ENCODE results near the gene TTBK2.
"Not testable (repeated sequence)": the region's sequence is repeated elsewhere in the genome, so short reads cannot be mapped to it uniquely, and the experiment has no call there.

TTBK2 gene

DNA sequence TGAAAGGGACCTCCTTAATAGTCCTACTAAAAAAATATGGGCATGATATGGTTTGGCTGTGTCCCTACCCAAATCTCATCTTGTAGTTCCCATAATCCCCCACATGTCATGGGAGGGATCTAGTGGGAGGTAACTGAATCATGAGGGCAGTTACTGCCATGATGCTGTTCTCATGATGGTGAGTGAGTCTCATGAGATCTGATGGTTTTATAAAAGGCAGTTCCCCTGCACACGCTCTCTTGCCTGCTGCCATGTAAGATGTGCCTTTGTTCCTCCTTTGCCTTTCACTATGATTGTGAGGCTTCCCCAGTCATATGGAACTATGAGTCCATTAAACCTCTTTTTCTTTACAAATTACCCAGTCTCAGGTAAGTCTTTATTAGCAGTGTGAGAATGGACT is 26.7 kb downstream of the TTBK2 start:
- H3K27me3 ChIP-seq (ENCODE audit: control insufficient read depth, insufficient read depth, low read length); H3K9me3 ChIP-seq (replicated peaks; ENCODE audit: low read length); H3K36me3 ChIP-seq (ENCODE audit: insufficient read depth, low read length); H3K4me2 ChIP-seq (ENCODE audit: low read length); H3K9ac ChIP-seq (ENCODE audit: low read depth, low read length); H3K4me3 ChIP-seq (ENCODE audit: low read length): not testable (repeated sequence)
- peaks cover 10% of the 10 kb centered on the region for H3K4me1 ChIP-seq (ENCODE audit: control insufficient read depth, insufficient read depth, low read length)

DNA sequence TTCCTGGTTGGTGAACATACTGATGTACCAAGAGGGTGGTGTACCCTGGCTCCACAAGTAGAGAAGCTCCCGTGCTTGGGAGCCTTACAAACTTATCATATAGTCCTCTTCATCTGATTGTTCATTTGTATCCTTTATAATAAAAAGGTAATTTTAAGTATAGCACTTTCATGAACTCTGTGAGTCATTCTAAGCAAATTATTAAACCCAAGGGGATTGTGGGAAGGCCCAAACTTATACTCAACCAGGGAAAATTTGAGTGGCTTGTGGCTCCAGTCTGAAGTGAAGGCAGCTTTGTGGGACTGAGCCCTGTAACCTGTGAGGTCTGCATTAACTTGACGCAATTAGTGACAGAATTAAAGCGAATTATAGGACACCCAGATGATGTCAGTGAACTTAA is 29.0 kb downstream of the TTBK2 start:
- Histone ChIP-seq H3K27me3 (ENCODE audit: control insufficient read depth, insufficient read depth, low read length) (no peaks in the 10 kb centered on the region), H3K9me3 (replicated peaks; ENCODE audit: low read length) (peaks cover 3% of the 10 kb centered on the region), H3K9ac (ENCODE audit: low read depth, low read length) (no peak overlapping the region), H3K4me3 (ENCODE audit: low read length) (no peak overlapping the region), H3K4me1 (ENCODE audit: control insufficient read depth, insufficient read depth, low read length) (peaks cover 10% of the 10 kb centered on the region), H3K4me2 (ENCODE audit: low read length) (no peak overlapping the region), H3K36me3 (ENCODE audit: insufficient read depth, low read length) (no peaks in the 10 kb centered on the region)

DNA sequence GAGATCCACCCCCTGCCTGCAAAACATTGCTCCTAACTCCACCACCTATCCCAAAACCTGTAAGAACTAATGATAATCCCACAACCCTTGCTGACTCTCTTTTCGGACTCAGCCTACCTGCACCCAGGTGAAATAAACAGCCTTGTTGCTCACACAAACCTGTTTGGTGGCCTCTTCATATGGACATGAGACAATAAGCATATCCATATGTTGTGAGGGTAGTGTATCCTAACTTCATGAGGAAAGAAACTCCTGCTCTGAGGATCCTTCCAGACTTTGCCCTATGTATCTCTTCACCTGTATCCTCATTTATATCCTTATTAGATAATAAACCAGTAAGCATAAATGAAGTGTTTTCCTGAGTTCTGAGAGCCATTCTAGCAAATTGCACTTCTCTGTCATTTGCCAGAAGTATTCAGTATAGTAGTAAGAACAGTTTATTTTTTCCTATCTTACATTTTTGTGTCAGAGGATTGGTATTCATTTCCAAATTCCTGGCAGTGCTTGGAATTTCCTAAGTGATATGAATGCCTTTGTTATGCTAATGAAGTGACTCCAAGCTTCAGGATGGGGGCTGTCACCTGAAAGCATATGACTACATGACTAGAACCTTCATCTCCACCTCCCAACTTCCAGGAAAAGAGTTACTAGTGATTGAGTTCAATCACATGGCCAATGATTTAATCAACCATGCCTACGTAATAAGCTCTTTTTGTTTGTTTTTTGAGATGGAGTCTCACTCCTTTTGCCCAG is 30.2 kb downstream of the TTBK2 start:
- Histone ChIP-seq H3K9me3 (replicated peaks; ENCODE audit: low read length) (peaks cover 3% of the 10 kb centered on the region), H3K4me3 (ENCODE audit: low read length) (no peak overlapping the region), H3K4me2 (ENCODE audit: low read length) (peak overlapping the region; percentile 55), H3K36me3 (ENCODE audit: insufficient read depth, low read length) (no peaks in the 10 kb centered on the region), H3K4me1 (ENCODE audit: control insufficient read depth, insufficient read depth, low read length) (peaks cover 10% of the 10 kb centered on the region), H3K27me3 (ENCODE audit: control insufficient read depth, insufficient read depth, low read length) (no peaks in the 10 kb centered on the region), H3K9ac (ENCODE audit: low read depth, low read length) (no peak overlapping the region)

DNA sequence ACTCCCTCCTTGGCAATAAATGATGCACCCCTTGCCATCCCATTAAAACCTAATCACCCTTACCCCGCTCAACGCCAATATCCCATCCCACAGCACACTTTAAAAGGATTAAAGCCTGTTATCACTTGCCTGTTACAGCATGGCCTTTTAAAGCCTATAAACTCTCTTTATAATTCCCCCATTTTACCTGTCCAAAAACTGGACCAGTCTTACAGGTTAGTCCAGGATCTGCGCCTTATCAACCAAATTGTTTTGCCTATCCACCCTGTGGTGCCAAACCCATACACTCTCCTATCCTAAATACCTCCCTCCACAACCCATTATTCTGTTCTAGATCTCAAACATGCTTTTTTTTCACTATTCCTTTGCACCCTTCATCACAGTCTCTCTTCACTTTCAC is 33.2 kb downstream of the TTBK2 start:
- peaks cover 10% of the 10 kb centered on the region for H3K4me1 ChIP-seq (ENCODE audit: control insufficient read depth, insufficient read depth, low read length)
- H3K36me3 ChIP-seq (ENCODE audit: insufficient read depth, low read length) = not testable (repeated sequence)

DNA sequence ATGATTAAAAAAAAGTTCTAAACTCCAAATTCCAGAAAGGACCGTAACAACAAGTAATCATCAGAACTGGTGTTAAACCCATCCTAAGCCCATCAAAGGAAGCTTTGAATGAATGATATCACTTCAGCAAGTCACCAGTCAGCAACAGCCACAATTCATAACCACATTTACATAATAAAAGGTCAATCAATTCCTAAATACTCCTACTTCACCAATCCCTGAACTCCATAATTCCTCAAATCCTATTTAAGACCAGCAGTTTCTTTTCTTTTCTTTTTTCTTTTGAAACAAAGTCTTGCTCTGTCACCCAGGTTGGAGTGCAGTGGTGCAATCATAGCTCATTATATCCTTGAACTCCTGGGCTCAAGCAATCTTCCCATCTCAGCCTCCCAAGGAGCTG is 40.5 kb downstream of the TTBK2 start:
- no peak overlapping the region for H3K4me2 ChIP-seq (ENCODE audit: low read length)
- H3K4me1 ChIP-seq (ENCODE audit: control insufficient read depth, insufficient read depth, low read length) = no peaks in the 10 kb centered on the region
- no peaks in the 10 kb centered on the region for H3K36me3 ChIP-seq (ENCODE audit: insufficient read depth, low read length)
- H3K9me3 ChIP-seq (replicated peaks; ENCODE audit: low read length) = no peaks in the 10 kb centered on the region
- H3K9ac ChIP-seq (ENCODE audit: low read depth, low read length) = no peak overlapping the region
- H3K4me3 ChIP-seq (ENCODE audit: low read length) = no peak overlapping the region
- no peaks in the 10 kb centered on the region for H3K27me3 ChIP-seq (ENCODE audit: control insufficient read depth, insufficient read depth, low read length)

More for the DNA sequence above, 33.2 kb downstream of the TTBK2 start:
- not testable (repeated sequence) for H3K4me2 ChIP-seq (ENCODE audit: low read length); H3K4me3 ChIP-seq (ENCODE audit: low read length); H3K27me3 ChIP-seq (ENCODE audit: control insufficient read depth, insufficient read depth, low read length); H3K9me3 ChIP-seq (replicated peaks; ENCODE audit: low read length); H3K9ac ChIP-seq (ENCODE audit: low read depth, low read length)

DNA sequence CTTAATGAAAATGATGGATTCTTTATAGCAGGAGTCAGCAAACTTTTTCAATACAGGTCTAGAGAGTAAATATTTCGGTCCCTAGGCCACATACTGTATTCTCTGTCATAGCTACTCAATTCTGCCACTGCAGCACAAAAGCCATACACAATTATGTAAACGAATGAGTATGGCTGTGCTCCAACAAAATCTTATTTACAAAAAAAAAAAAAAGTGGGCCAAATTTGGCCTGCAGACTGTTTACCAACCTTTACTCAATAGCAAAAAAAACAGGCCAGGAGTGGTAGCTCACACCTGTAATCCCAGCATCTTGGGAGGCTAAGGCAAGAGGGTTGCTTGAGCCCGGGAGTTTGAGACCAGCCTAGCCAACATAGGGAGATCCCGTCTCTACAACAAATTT is 41.1 kb downstream of the TTBK2 start:
- Histone ChIP-seq H3K36me3 (ENCODE audit: insufficient read depth, low read length) (no peaks in the 10 kb centered on the region), H3K4me3 (ENCODE audit: low read length) (no peak overlapping the region), H3K4me2 (ENCODE audit: low read length) (no peak overlapping the region), H3K27me3 (ENCODE audit: control insufficient read depth, insufficient read depth, low read length) (no peaks in the 10 kb centered on the region), H3K9ac (ENCODE audit: low read depth, low read length) (no peak overlapping the region), H3K4me1 (ENCODE audit: control insufficient read depth, insufficient read depth, low read length) (no peaks in the 10 kb centered on the region), H3K9me3 (replicated peaks; ENCODE audit: low read length) (no peaks in the 10 kb centered on the region)

DNA sequence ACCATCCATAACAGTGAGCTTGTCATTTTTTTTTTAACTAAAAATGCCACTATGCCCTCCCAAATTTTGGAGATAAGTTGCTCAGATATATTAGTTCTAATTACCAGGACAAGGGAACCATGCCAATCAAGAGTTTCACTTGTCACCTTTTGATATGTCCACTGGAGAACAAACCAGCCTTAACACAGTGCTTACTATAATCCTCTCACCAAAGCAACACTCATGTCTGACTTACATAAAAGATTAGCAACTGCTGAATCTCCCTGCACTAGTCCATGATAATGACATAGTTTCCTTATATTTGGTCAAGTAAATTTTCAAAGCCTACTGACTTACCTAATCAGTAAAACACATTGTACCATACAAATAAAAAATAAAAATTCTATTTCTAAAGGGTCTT is 44.4 kb downstream of the TTBK2 start:
- no peak overlapping the region for H3K4me3 ChIP-seq (ENCODE audit: low read length)
- no peak overlapping the region for H3K9ac ChIP-seq (ENCODE audit: low read depth, low read length)
- no peaks in the 10 kb centered on the region for H3K9me3 ChIP-seq (replicated peaks; ENCODE audit: low read length)
- H3K36me3 ChIP-seq (ENCODE audit: insufficient read depth, low read length) = no peaks in the 10 kb centered on the region
- H3K4me2 ChIP-seq (ENCODE audit: low read length) = no peak overlapping the region
- H3K27me3 ChIP-seq (ENCODE audit: control insufficient read depth, insufficient read depth, low read length) = no peaks in the 10 kb centered on the region
- H3K4me1 ChIP-seq (ENCODE audit: control insufficient read depth, insufficient read depth, low read length) = no peaks in the 10 kb centered on the region

DNA sequence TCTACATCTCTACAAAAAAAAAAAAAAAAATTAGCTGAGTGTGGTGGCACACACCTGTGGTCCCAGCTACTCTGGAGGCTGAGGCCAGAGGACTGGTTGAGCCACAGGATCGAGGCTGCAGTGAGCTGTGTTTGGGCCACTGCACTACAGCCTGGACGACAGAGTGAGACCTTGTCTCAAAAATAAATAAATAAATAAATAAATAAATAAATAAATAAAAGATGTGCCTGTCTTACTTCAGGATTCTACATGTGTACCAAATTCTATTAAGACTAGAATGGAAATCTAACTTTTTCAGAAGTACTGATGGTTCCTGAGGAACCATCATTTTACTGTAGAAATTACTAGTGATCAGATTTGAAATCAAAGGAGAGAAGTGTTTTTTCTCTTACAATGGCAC is 51.9 kb downstream of the TTBK2 start:
- H3K9me3 ChIP-seq (replicated peaks; ENCODE audit: low read length) = no peaks in the 10 kb centered on the region
- no peaks in the 10 kb centered on the region for H3K4me1 ChIP-seq (ENCODE audit: control insufficient read depth, insufficient read depth, low read length)
- H3K27me3 ChIP-seq (ENCODE audit: control insufficient read depth, insufficient read depth, low read length) = no peaks in the 10 kb centered on the region
- H3K36me3 ChIP-seq (ENCODE audit: insufficient read depth, low read length) = no peaks in the 10 kb centered on the region
- H3K4me3 ChIP-seq (ENCODE audit: low read length) = no peak overlapping the region
- no peak overlapping the region for H3K4me2 ChIP-seq (ENCODE audit: low read length)
- no peak overlapping the region for H3K9ac ChIP-seq (ENCODE audit: low read depth, low read length)

DNA sequence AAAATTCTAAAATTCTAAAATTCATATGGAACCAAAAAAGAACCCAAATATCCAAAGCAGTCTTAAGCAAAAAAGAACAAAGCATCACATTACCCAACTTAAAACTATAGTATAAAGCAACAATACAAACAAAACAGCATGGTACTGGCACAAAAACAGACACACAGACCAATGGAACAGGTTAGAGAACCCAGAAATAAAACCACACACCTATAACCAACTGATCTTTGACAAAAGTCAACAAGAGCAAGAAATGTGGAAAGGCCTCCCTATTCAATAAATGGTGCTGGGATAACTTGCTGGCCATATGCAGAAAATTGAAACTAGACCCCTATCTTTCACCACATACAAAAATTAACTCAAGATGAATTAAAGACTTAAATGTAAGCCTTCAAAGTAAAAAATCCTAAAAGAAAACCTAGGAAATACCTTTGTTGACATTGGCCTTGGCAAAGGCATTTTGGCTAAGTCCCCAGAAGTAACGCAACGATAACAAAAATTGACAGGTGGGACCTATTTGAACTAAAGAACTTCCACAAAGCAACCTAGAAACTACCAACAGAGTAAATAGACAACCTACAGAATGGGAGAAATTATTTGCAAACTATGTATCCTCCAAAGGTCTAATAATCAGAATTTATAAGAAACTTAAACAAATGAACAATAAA is 56.9 kb downstream of the TTBK2 start:
- no peaks in the 10 kb centered on the region for H3K27me3 ChIP-seq (ENCODE audit: control insufficient read depth, insufficient read depth, low read length)
- no peaks in the 10 kb centered on the region for H3K4me1 ChIP-seq (ENCODE audit: control insufficient read depth, insufficient read depth, low read length)
- no peak overlapping the region for H3K9ac ChIP-seq (ENCODE audit: low read depth, low read length)
- H3K9me3 ChIP-seq (replicated peaks; ENCODE audit: low read length) = no peaks in the 10 kb centered on the region
- H3K4me3 ChIP-seq (ENCODE audit: low read length) = no peak overlapping the region
- H3K4me2 ChIP-seq (ENCODE audit: low read length) = no peak overlapping the region
- H3K36me3 ChIP-seq (ENCODE audit: insufficient read depth, low read length) = no peaks in the 10 kb centered on the region

DNA sequence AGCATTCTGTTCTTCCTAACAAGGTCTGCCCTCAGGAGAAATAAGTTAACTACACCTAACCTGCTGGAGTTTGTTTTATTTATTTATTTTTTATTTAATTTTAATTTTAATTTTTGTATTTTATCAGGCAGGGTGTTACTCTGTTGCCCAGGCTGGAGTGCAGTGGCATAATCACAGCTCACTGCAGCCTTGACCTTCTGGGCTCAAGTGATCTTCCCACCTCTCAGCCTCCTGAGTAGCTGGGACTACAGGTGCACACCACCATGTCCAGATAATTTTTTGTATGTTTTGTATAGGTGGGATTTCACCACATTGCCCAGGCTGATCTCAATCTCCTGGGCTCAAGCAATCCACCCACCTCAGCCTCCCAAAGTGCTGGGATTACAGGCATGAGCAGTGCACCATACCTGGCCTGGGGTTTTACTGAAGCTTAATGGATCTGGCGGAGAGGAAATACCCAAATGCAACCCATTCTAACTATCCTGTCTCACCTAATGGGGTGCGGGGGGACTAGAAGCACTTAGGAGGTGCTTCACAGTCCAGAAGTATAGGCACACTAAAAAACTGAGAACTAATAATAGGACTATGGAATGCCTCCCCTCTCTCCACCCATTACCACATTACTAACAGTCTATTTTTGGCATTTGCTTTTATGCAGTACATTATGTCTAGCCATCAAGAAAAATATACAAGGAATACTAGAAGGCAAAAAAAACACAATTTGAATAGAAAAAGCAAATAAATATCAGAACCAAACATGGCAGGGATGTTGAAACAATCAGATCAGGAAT is 61.4 kb downstream of the TTBK2 start:
- Histone ChIP-seq H3K9me3 (replicated peaks; ENCODE audit: low read length) (no peaks in the 10 kb centered on the region), H3K4me1 (ENCODE audit: control insufficient read depth, insufficient read depth, low read length) (no peaks in the 10 kb centered on the region), H3K27me3 (ENCODE audit: control insufficient read depth, insufficient read depth, low read length) (no peaks in the 10 kb centered on the region), H3K4me3 (ENCODE audit: low read length) (no peak overlapping the region), H3K4me2 (ENCODE audit: low read length) (no peak overlapping the region), H3K9ac (ENCODE audit: low read depth, low read length) (no peak overlapping the region), H3K36me3 (ENCODE audit: insufficient read depth, low read length) (no peaks in the 10 kb centered on the region)

DNA sequence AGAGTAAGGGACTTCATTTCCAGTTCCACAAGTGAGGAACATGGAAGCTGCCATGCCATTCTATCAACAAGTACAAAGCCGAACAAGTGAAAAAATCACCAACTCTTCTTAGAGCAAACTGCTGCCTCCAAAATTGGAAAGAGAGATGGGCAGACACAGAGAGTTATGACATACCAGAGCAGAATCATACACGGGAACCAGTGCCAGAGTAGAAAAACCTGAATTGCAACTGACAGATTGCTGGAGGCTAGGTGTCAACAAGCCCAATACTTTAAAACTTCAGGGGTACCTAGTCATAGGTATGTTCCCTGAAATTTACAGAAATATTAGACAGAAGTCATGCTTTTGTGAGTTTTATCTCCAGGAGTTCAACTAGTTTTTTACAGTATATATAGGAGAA is 62.0 kb downstream of the TTBK2 start:
- no peaks in the 10 kb centered on the region for H3K4me1 ChIP-seq (ENCODE audit: control insufficient read depth, insufficient read depth, low read length)
- H3K4me2 ChIP-seq (ENCODE audit: low read length) = no peak overlapping the region
- no peaks in the 10 kb centered on the region for H3K36me3 ChIP-seq (ENCODE audit: insufficient read depth, low read length)
- H3K9me3 ChIP-seq (replicated peaks; ENCODE audit: low read length) = no peaks in the 10 kb centered on the region
- H3K27me3 ChIP-seq (ENCODE audit: control insufficient read depth, insufficient read depth, low read length) = no peaks in the 10 kb centered on the region
- H3K9ac ChIP-seq (ENCODE audit: low read depth, low read length) = no peak overlapping the region
- no peak overlapping the region for H3K4me3 ChIP-seq (ENCODE audit: low read length)

All from skeletal muscle satellite cell (primary cell).